ENCODE data around the gene CREB5.

The CREB5 gene

GRCh38 chr7:28705350-28705749 lies 293.0 kb downstream of the CREB5 start:
- Histone ChIP-seq H3K4me1 (ENCODE audit: insufficient read depth, low read length, poor library complexity, severe bottlenecking) (peaks cover 10% of the 10 kb centered on the region), H3K4me3 (ENCODE audit: low read length, poor library complexity, severe bottlenecking) (no peak overlapping the region), H3K9me3 (ENCODE audit: insufficient read depth, low read depth, low read length) (no peaks in the 10 kb centered on the region), H4K20me1 (ENCODE audit: insufficient read depth, low read length, poor library complexity, severe bottlenecking) (no peaks in the 10 kb centered on the region), H3K9me2 (replicated peaks; ENCODE audit: low read depth, low read length) (no peaks in the 10 kb centered on the region), H3K27me3 (ENCODE audit: insufficient read depth, low read length, poor library complexity, severe bottlenecking) (no peaks in the 10 kb centered on the region), H3K4me2 (ENCODE audit: low read depth, low read length, poor library complexity, severe bottlenecking) (no peak overlapping the region), H3K79me2 (ENCODE audit: insufficient read depth, low read length) (no peaks in the 10 kb centered on the region), H2AFZ (ENCODE audit: low read length) (no peak overlapping the region), H3F3A (ENCODE audit: low read depth) (peaks cover 5% of the 10 kb centered on the region; the same call in 1 of the 2 replicates), H3K36me3 (ENCODE audit: insufficient read depth, low read length) (no peaks in the 10 kb centered on the region), H3K9ac (ENCODE audit: low read depth, low read length, poor library complexity, severe bottlenecking) (no peak overlapping the region)
- no peak for TF ChIP-seq EZH2phosphoT487 (IDR thresholded peaks at IDR 0.05; ENCODE audit: borderline replicate concordance)
- no peak for TF ChIP-seq CTCF (conservative IDR thresholded peaks at IDR 0.05; ENCODE audit: low read length)

GRCh38 chr7:28706584-28706983 lies 294.3 kb downstream of the CREB5 start:
- Histone ChIP-seq H3K9me2 (replicated peaks; ENCODE audit: low read depth, low read length) (no peaks in the 10 kb centered on the region), H3K4me3 (ENCODE audit: low read length, poor library complexity, severe bottlenecking) (no peak overlapping the region), H3K4me1 (ENCODE audit: insufficient read depth, low read length, poor library complexity, severe bottlenecking) (peaks cover 7% of the 10 kb centered on the region), H2AFZ (ENCODE audit: low read length) (no peak overlapping the region), H3K79me2 (ENCODE audit: insufficient read depth, low read length) (no peaks in the 10 kb centered on the region), H3F3A (ENCODE audit: low read depth) (no peaks in the 10 kb centered on the region), H3K36me3 (ENCODE audit: insufficient read depth, low read length) (no peaks in the 10 kb centered on the region), H4K20me1 (ENCODE audit: insufficient read depth, low read length, poor library complexity, severe bottlenecking) (no peaks in the 10 kb centered on the region), H3K4me2 (ENCODE audit: low read depth, low read length, poor library complexity, severe bottlenecking) (no peak overlapping the region), H3K9ac (ENCODE audit: low read depth, low read length, poor library complexity, severe bottlenecking) (no peak overlapping the region), H3K27me3 (ENCODE audit: insufficient read depth, low read length, poor library complexity, severe bottlenecking) (no peaks in the 10 kb centered on the region), H3K9me3 (ENCODE audit: insufficient read depth, low read depth, low read length) (no peaks in the 10 kb centered on the region)
- TF ChIP-seq EZH2phosphoT487 (IDR thresholded peaks at IDR 0.05; ENCODE audit: borderline replicate concordance) (no peak), CTCF (conservative IDR thresholded peaks at IDR 0.05; ENCODE audit: low read length) (no peak)

GRCh38 chr7:28707291-28707690 lies 295.0 kb downstream of the CREB5 start:
- H3K27me3 ChIP-seq (ENCODE audit: insufficient read depth, low read length, poor library complexity, severe bottlenecking) = no peaks in the 10 kb centered on the region
- no peak overlapping the region for H3K4me2 ChIP-seq (ENCODE audit: low read depth, low read length, poor library complexity, severe bottlenecking)
- no peak overlapping the region for H3K4me3 ChIP-seq (ENCODE audit: low read length, poor library complexity, severe bottlenecking)
- no peak overlapping the region for H3K9ac ChIP-seq (ENCODE audit: low read depth, low read length, poor library complexity, severe bottlenecking)
- H3F3A ChIP-seq (ENCODE audit: low read depth) = no peaks in the 10 kb centered on the region
- TF ChIP-seq EZH2phosphoT487 (IDR thresholded peaks at IDR 0.05; ENCODE audit: borderline replicate concordance) (no peak), CTCF (conservative IDR thresholded peaks at IDR 0.05; ENCODE audit: low read length) (no peak)
- H3K9me3 ChIP-seq (ENCODE audit: insufficient read depth, low read depth, low read length) = no peaks in the 10 kb centered on the region
- no peaks in the 10 kb centered on the region for H3K9me2 ChIP-seq (replicated peaks; ENCODE audit: low read depth, low read length)
- H2AFZ ChIP-seq (ENCODE audit: low read length) = no peak overlapping the region
- H3K36me3 ChIP-seq (ENCODE audit: insufficient read depth, low read length) = no peaks in the 10 kb centered on the region
- peaks cover 7% of the 10 kb centered on the region for H3K4me1 ChIP-seq (ENCODE audit: insufficient read depth, low read length, poor library complexity, severe bottlenecking)
- H4K20me1 ChIP-seq (ENCODE audit: insufficient read depth, low read length, poor library complexity, severe bottlenecking) = no peaks in the 10 kb centered on the region
- H3K79me2 ChIP-seq (ENCODE audit: insufficient read depth, low read length) = no peaks in the 10 kb centered on the region

Measured in Loucy (cell line).